CD4-positive, CD25-positive, alpha-beta regulatory T cell (primary cell): Measurements from ENCODE around the gene MCOLN3. TPM values are rescaled to one million over a fixed set of nuclear protein-coding genes. Genes with fewer than 3 reads are reported as not detected.

ENCODE experiments used
- ATAC-seq, 2 donors: fragments of 150-1000 bp; cut with Tn5 transposase; one replicate each; pipeline ENCODE4 v1.10.0; 2021; ENCODE audit warnings: low read depth in 2 of 2, moderate number of reproducible peaks in 2 of 2, moderate library complexity in 1 of 2
- DNase-seq, 3 donors: peaks; one replicate each; pipeline versions ENCODE4 v3.0.0 to v3.0.0-alpha.2; 2012 to 2022; ENCODE audit warnings: mixed read lengths in 1 of 3
- H3K27ac ChIP-seq: one replicate; pipeline ENCODE4 v1.7.0; 2013; ENCODE audit warnings: mild to moderate bottlenecking, low read length; ENCODE audit not compliant: insufficient read depth, poor library complexity, severe bottlenecking
- H3K27me3 ChIP-seq: one replicate; pipeline ENCODE4 v1.7.0; 2013; ENCODE audit warnings: low read length; ENCODE audit not compliant: control insufficient read depth, insufficient read depth
- H3K36me3 ChIP-seq: one replicate; pipeline ENCODE4 v1.7.0; 2013; ENCODE audit warnings: mild to moderate bottlenecking, low read length, moderate library complexity; ENCODE audit not compliant: control insufficient read depth, insufficient read depth
- H3K4me1 ChIP-seq: 2 replicates; pipeline ENCODE4 v1.7.0; 2013; ENCODE audit warnings: mild to moderate bottlenecking, low read length; ENCODE audit not compliant: insufficient read depth, control insufficient read depth, poor library complexity, severe bottlenecking
- H3K4me3 ChIP-seq: one replicate; pipeline ENCODE4 v1.7.0; 2013; ENCODE audit warnings: low read depth, mild to moderate bottlenecking, low read length, moderate library complexity
- H3K9me3 ChIP-seq, 2 experiments: 1 replicate in 1 of 2; 2 replicates in 1 of 2; pipeline ENCODE4 v1.7.0; 2013; ENCODE audit warnings: low read length in 2 of 2, mild to moderate bottlenecking in 1 of 2, moderate library complexity in 1 of 2; ENCODE audit not compliant: control insufficient read depth in 2 of 2
- H3K27ac Mint-ChIP-seq, 3 donors: one replicate each; pipeline ENCODE4 v1.8.0; 2020 to 2022; ENCODE audit warnings: mild to moderate bottlenecking in 3 of 3, mixed read lengths in 3 of 3, moderate library complexity in 2 of 3
- H3K27me3 Mint-ChIP-seq: one replicate; pipeline ENCODE4 v1.8.0; 2022; ENCODE audit warnings: mild to moderate bottlenecking, mixed read lengths
- H3K36me3 Mint-ChIP-seq: one replicate; pipeline ENCODE4 v1.8.0; 2020; ENCODE audit warnings: mixed read lengths
- H3K4me1 Mint-ChIP-seq, 4 donors: one replicate each; pipeline ENCODE4 v1.8.0; 2020 to 2022; ENCODE audit warnings: mixed read lengths in 4 of 4, mild to moderate bottlenecking in 1 of 4
- H3K4me3 Mint-ChIP-seq, 4 donors: one replicate each; pipeline ENCODE4 v1.8.0; 2020 to 2022; ENCODE audit warnings: mild to moderate bottlenecking in 4 of 4, mixed read lengths in 4 of 4, moderate library complexity in 3 of 4
- H3K9me3 Mint-ChIP-seq, 7 donors: one replicate each; pipeline ENCODE4 v1.8.0; 2020 to 2022; ENCODE audit warnings: mixed read lengths in 7 of 7, mild to moderate bottlenecking in 3 of 7, moderate library complexity in 2 of 7
- polyA plus RNA-seq, 4 donors: library from polyadenylated mRNA; unstranded; fragments of 300-500 nt; fragmentation: Illumina TruSeq; gene quantifications; one replicate each; pipeline ENCODE4 v1.2.3, GENCODE V29; 2021
- total RNA-seq: library from RNA; stranded (reverse); gene quantifications from one replicate; pipeline ENCODE4 v1.2.3, GENCODE V29; 2022

Gene MCOLN3
- total and polyA plus RNA-seq, 5 donors from 2014 or later, result 0.15 TPM; not detected in 4

DNA sequence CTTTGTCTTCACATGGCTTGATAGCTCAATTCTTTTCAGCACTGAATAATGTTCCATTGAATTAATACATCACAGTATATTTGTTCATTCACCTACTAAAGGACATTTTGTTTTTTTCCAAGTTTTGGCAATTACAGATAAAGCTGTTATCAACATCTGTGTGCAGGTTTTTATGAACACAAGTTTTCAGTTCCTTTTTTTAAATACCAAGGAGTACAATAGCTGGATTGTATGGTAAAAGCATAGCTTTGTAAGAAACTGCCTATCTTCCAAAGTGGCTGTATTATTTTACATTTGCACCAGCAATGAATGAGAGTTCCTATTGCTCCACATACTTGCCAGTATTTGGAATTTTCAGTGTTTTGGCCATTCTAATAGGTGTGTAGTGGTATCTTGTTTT lies 46.6 kb downstream of the MCOLN3 start:
- Histone ChIP-seq H3K36me3 (no peaks in the 10 kb centered on the region), H3K4me3 (no peak overlapping the region), H3K27me3 (peaks cover 28% of the 10 kb centered on the region), H3K9me3 (peaks cover 0 to 8% of the 10 kb centered on the region in 2 experiments), H3K27ac (no peak overlapping the region), H3K4me1 (peaks cover 14% of the 10 kb centered on the region)
- H3K9me3 Mint-ChIP-seq, result peaks cover 4 to 28% (median 7%) of the 10 kb centered on the region in 7 donors
- no peak overlapping the region for H3K4me3 Mint-ChIP-seq
- no peak overlapping the region for H3K27ac Mint-ChIP-seq
- H3K36me3 Mint-ChIP-seq, result peaks cover 1% of the 10 kb centered on the region
- H3K27me3 Mint-ChIP-seq, result peaks cover 63% of the 10 kb centered on the region
- no peak for ATAC-seq
- H3K4me1 Mint-ChIP-seq, result peaks cover 6 to 22% (median 16%) of the 10 kb centered on the region in 4 donors
- DNase-seq, result no peak

DNA sequence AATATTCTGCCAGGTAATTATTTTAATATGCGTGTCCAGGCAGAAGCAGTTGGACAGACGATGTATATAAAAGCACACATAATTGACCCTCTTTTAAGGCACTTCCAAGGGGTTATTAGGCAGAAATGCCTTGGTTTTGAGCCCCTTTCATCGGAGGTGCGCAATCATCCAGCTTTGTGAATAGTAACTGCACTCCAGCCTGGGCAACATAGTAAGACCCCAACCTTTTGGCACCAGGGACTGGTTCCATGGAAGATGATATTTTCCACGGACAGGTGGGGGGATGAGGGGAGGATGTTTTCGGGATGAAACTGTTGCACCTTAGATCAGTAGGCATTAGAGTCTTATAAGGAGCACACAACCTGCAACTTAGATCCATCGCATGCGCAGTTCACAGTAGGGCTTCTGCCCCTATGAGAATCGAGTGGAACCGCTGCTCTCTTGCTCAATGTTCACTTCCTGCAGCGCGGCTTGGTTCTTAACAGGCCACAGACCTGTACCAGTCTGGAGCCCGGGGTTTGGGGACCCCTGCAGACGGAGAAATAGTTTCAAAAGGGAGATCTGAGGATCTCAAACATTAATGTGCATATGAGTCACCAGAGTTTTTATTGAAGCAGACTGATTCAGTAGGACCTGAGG lies 49.5 kb downstream of the MCOLN3 start:
- Histone ChIP-seq H3K4me3 (no peak overlapping the region), H3K36me3 (no peaks in the 10 kb centered on the region), H3K4me1 (peaks cover 18% of the 10 kb centered on the region), H3K27ac (no peak overlapping the region), H3K27me3 (peaks cover 34% of the 10 kb centered on the region), H3K9me3 (no peaks in the 10 kb centered on the region)
- peaks cover 0 to 18% (median 13%) of the 10 kb centered on the region in 4 donors for H3K4me1 Mint-ChIP-seq
- no peaks in the 10 kb centered on the region for H3K36me3 Mint-ChIP-seq
- ATAC-seq (peak; percentile 47 to 70), DNase-seq (peak in 2 of 3 donors; percentile 12 to 42)
- H3K27me3 Mint-ChIP-seq, result peaks cover 68% of the 10 kb centered on the region
- H3K9me3 Mint-ChIP-seq, result peaks cover 0 to 12% (median 0%) of the 10 kb centered on the region in 7 donors
- H3K27ac Mint-ChIP-seq, result no peak overlapping the region
- H3K4me3 Mint-ChIP-seq, result peak overlapping the region in 3 of 4 donors; percentile 49 to 89 (median 70)

DNA sequence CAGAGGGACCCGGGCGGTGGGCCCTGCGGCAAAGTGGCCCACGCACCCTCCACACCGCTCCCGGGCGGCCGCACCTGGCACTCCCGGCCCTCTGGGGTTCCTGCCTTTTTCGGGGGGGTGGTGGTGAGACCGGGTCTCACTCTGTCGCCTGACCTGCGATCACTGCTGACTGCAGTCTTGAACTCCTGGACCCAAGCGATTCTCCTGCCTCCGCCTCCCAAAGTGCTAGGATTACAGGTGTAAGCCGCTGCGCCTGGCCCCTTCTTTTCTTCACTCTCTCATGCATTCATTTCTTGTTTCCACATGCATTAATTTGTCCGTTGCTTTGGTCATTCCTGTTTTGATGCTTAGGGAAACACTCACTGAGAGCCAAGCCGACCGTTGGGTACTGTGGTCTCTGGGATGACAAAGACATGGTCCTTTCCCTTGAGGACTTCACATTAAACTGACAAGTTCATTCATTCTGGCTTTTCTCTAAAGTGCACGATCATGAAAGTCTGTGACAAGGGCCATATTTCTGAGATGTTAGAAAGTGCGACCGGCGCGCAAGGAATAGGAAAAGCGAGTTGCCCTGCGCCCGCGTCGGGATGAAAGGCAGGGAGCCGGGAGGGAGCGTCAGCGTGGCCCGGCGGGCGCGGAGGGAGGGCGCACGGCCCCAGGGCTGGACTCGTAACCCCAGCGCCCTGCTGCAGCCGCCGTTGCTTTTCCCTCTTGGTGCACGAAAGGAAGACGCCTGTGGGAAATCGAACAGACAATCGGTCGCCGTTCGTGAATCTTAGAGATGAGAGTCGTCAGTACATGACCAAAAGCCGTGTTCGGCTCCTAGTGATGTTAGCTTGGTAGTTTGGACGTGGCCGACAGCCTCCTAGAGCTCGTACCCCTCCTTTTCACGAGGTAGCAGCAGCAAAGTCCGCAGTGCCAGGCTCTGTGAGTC lies 50.4 kb downstream of the MCOLN3 start:
- peak overlapping the region; percentile 4 to 89 (median 78) for H3K4me3 Mint-ChIP-seq
- Histone ChIP-seq H3K27ac (no peak overlapping the region), H3K27me3 (peaks cover 34% of the 10 kb centered on the region), H3K36me3 (no peaks in the 10 kb centered on the region), H3K4me3 (peak overlapping the region; percentile 21), H3K4me1 (peaks cover 18% of the 10 kb centered on the region), H3K9me3 (no peaks in the 10 kb centered on the region)
- H3K9me3 Mint-ChIP-seq, result peaks cover 0 to 6% (median 0%) of the 10 kb centered on the region in 7 donors
- H3K4me1 Mint-ChIP-seq, result peaks cover 0 to 18% (median 13%) of the 10 kb centered on the region in 4 donors
- H3K27me3 Mint-ChIP-seq, result peaks cover 72% of the 10 kb centered on the region
- H3K36me3 Mint-ChIP-seq, result no peaks in the 10 kb centered on the region
- H3K27ac Mint-ChIP-seq, result peak overlapping the region in 1 of 3 donors; percentile 6
- DNase-seq, result no peak
- no peak for ATAC-seq

DNA sequence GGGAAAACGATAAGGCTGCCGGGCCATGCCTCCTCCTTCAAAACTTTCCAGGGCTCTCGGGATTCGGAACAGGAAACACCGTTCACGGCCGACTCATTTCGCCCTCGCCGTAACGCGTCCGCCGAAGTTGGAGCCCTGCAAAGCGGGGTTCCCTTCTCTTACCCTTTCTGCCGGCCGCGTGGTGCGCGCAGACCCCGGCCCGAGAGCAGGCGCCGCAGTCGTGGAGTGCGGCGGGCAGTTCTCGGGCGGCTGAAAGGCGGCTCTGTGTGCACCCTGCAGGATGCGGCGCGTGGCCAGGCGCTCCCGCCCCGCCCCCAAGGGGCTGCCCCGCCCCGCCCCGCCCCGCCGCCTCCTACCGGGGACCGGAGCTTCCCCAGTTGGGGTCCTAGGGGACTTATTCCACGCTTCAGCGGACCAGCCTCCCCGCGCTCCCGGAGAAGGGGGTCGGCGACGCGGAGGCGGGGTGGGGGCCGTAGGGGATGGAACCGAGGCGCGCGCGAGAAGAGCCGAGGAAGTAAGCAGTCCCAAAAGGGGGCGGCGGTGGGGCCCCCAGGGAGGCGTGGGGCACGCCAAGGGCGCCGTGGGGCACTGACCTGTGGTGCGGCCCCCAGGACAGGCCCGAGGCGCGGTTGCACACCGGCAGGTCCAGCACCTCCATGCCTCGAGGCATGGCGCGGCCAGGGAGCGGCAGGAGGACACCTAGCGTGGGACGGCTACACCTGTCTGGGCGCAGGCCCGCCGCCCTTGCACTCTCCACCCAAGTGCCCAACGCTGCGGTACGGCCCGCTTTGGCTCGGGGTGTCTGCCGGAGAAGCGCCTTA lies 51.2 kb downstream of the MCOLN3 start, which contains the start of gene MCOLN2:
TSS of gene MCOLN2 (minus strand) at position 268 of the 821 bp plus-strand sequence. CDS start at position 27, 241 bp downstream.
- ATAC-seq (peak; percentile 59 to 74), DNase-seq (peak; percentile 26 to 51 (median 38))
- H3K36me3 ChIP-seq, result no peaks in the 10 kb centered on the region
- Mint-ChIP-seq H3K9me3 (peaks cover 0 to 2% (median 0%) of the 10 kb centered on the region in 7 donors), H3K4me3 (peak within 1 kb of the TSS; percentile 70 to 89 (median 87)), H3K4me1 (peaks cover 0 to 18% (median 13%) of the 10 kb centered on the region in 4 donors), H3K36me3 (no peaks in the 10 kb centered on the region), H3K27me3 (peaks cover 74% of the 10 kb centered on the region), H3K27ac (peak within 1 kb of the TSS in 2 of 3 donors; percentile 6 to 52)
- peak within 1 kb of the TSS; percentile 65 for H3K4me3 ChIP-seq
- no peak within 1 kb of the TSS for H3K27ac ChIP-seq
- no peaks in the 10 kb centered on the region for H3K9me3 ChIP-seq
- H3K4me1 ChIP-seq, result peaks cover 18% of the 10 kb centered on the region
- peaks cover 34% of the 10 kb centered on the region for H3K27me3 ChIP-seq

DNA sequence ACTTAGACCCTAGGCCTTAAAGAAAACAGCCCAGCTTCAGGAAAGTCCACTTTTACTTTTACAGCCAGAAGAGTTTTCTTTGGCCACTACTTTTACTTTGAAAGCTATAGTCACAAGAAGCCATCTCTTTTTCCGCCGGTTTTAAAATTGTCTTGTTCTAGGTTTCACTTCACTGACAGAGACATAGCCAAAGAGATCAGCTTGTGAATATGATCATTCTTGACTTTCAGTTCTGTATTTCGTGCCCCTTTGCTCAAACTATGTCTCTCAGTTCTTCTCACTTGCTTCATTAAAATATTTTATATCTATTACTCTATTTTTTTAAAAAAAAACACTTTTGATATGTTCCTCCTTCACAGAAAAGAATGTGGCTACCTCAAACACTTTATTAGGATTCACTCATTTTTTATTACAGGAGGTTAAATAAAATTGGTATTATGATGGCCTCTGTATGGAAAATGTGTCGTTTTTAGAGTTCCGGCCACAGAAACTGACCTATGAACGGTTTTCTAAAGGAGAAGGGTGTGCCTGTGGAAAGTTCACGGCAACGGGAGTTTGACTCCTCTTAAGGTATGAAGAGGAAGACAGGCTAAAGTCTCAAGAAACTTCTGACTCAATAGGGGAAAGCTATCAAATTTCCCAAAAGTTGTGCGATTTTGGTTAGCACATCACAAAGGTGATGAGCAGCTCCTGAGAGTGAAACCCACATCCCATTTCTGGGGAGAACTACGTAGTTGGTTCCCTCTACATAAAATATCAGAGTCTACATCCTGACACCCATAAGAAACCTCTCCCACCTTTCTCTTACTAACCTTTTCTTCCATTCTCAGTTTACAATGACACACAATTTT lies 52.6 kb downstream of the MCOLN3 start:
- H3K27ac Mint-ChIP-seq, result no peak overlapping the region
- peaks cover 22% of the 10 kb centered on the region for H3K27me3 ChIP-seq
- peaks cover 0 to 2% (median 0%) of the 10 kb centered on the region in 7 donors for H3K9me3 Mint-ChIP-seq
- no peak overlapping the region for H3K27ac ChIP-seq
- H3K36me3 ChIP-seq, result no peaks in the 10 kb centered on the region
- H3K4me1 Mint-ChIP-seq, result peaks cover 0 to 18% (median 13%) of the 10 kb centered on the region in 4 donors
- H3K4me3 ChIP-seq, result peak overlapping the region; percentile 7
- H3K27me3 Mint-ChIP-seq, result peaks cover 64% of the 10 kb centered on the region
- DNase-seq (no peak), ATAC-seq (no peak)
- H3K4me1 ChIP-seq, result peaks cover 18% of the 10 kb centered on the region
- no peaks in the 10 kb centered on the region for H3K36me3 Mint-ChIP-seq
- H3K4me3 Mint-ChIP-seq, result peak overlapping the region; percentile 48 to 84 (median 59)
- no peaks in the 10 kb centered on the region for H3K9me3 ChIP-seq

DNA sequence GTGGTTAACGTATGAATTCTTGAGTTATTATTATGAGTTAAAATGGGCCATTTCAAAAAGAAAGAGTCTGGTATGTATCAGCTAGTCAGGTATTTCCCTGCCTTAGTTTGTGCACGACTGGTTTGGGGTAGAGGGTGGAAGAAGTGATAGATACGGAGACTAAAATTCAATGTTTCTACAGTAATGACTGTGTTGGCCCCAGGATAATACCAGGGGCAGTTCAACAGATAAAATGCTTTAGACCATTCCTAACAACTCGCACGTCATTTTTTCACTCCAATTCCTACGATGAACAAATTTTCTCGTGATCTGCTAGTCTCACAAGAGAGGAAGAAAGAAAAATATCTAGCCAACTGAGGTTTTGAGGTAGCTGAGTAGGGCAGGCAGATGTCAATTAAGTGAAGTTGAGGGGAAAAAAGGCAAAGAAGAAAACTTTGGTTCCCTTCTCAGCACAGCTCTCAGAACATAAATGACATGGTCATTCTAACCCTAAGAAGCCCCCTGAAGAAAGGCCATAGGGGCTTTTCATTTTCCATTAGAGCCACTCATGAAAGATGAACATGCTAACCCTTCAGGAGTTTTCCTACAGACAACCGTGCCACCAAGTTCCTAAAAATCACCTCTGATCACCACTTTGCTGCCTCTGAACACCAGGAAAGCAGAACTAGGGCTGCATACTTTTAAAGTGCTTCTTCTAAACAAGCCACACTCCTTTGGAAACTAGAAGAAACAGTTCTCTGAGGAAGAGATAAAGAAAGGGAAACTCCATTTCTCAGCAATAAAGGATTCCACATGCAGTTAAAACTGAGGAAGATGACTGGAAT lies 57.0 kb downstream of the MCOLN3 start:
- Mint-ChIP-seq H3K9me3 (peaks cover 0 to 1% (median 0%) of the 10 kb centered on the region in 7 donors), H3K36me3 (no peaks in the 10 kb centered on the region), H3K27me3 (peaks cover 32% of the 10 kb centered on the region), H3K27ac (no peak overlapping the region), H3K4me3 (no peak overlapping the region), H3K4me1 (peaks cover 0 to 8% (median 5%) of the 10 kb centered on the region in 4 donors)
- Histone ChIP-seq H3K4me1 (peaks cover 2% of the 10 kb centered on the region), H3K4me3 (no peak overlapping the region), H3K9me3 (no peaks in the 10 kb centered on the region), H3K27ac (no peak overlapping the region), H3K27me3 (peaks cover 3% of the 10 kb centered on the region), H3K36me3 (no peaks in the 10 kb centered on the region)
- DNase-seq (no peak), ATAC-seq (peak in 1 of 2 donors; percentile 28)
